GM10847 (cell line): ENCODE measurements around the gene EPGN.

ENCODE experiments used
- POLR2A ChIP-seq: IDR thresholded peaks from 2 replicates; pipeline ENCODE4 v1.6.1; 2011; ENCODE audit not compliant: insufficient read length; ENCODE audit errors: extremely low read depth

EPGN gene

GRCh38 chr4:74323663-74324062 lies 15.4 kb downstream of the EPGN start:
- no peak for TF ChIP-seq POLR2A

- TF ChIP-seq POLR2A, result no peak
Observed at GRCh38 chr4:74324262-74324661, 16.0 kb downstream of the EPGN start.

GRCh38 chr4:74325886-74326285 lies 17.6 kb downstream of the EPGN start:
- no peak for TF ChIP-seq POLR2A

GRCh38 chr4:74327762-74328161 lies 19.5 kb downstream of the EPGN start:
- no peak for TF ChIP-seq POLR2A

GRCh38 chr4:74328501-74328900 lies 20.2 kb downstream of the EPGN start:
- no peak for TF ChIP-seq POLR2A

- TF ChIP-seq POLR2A, result no peak
Observed at GRCh38 chr4:74329307-74329706, 21.0 kb downstream of the EPGN start.

GRCh38 chr4:74330295-74330750 lies 22.1 kb downstream of the EPGN start:
- TF ChIP-seq POLR2A, result no peak

GRCh38 chr4:74331252-74331651 lies 23.0 kb downstream of the EPGN start:
- no peak for TF ChIP-seq POLR2A

- TF ChIP-seq POLR2A, result no peak
Observed at GRCh38 chr4:74331944-74332343, 23.7 kb downstream of the EPGN start.

GRCh38 chr4:74334636-74335035 lies 26.4 kb downstream of the EPGN start:
- no peak for TF ChIP-seq POLR2A

GRCh38 chr4:74335341-74336021 lies 27.2 kb downstream of the EPGN start:
- no peak for TF ChIP-seq POLR2A

- TF ChIP-seq POLR2A, result no peak
Observed at GRCh38 chr4:74338792-74339333, 30.6 kb downstream of the EPGN start.

- no peak for TF ChIP-seq POLR2A
Observed at GRCh38 chr4:74339501-74339900, 31.2 kb downstream of the EPGN start.

GRCh38 chr4:74344031-74344430 lies 35.8 kb downstream of the EPGN start:
- TF ChIP-seq POLR2A, result no peak

GRCh38 chr4:74353858-74354257 lies 45.6 kb downstream of the EPGN start:
- TF ChIP-seq POLR2A, result no peak

- TF ChIP-seq POLR2A, result no peak
Observed at GRCh38 chr4:74357965-74358364, 49.7 kb downstream of the EPGN start.

GRCh38 chr4:74361671-74362070 lies 53.4 kb downstream of the EPGN start:
- TF ChIP-seq POLR2A, result no peak
